ENCODE data around the gene CTNNA1. TPM values are rescaled to one million over a fixed set of nuclear protein-coding genes. Genes with fewer than 3 reads are reported as not detected.

Gene CTNNA1
- total and polyA plus RNA-seq, 2 of the 8 experiments (the other 6 are each of a cell fraction or from before 2014, with no cell fraction given) = 115 to 349 TPM

- POLR2A ChIA-PET (ENCODE audit: partially characterized antibody) = no interaction called here
- Histone ChIP-seq H2BK5ac (ENCODE audit: low read depth, low read length) (no peak overlapping the region), H3K27me3 (replicated peaks in 1 of 4; ENCODE audit: control insufficient read depth in 3 of 4, extremely low read depth in 1 of 4, insufficient read depth in 3 of 4, low read length in 3 of 4) (no peaks in the 10 kb centered on the region), H2AFZ (ENCODE audit: low read length) (no peak overlapping the region), H3K23ac (ENCODE audit: insufficient read length) (no peak overlapping the region), H3K79me2 (ENCODE audit: control insufficient read depth in 1 of 2, insufficient read depth in 2 of 2, low read length in 2 of 2) (peaks cover 5 to 51% of the 10 kb centered on the region in 2 experiments; a peak in 3 of 4 replicates), H3K18ac (ENCODE audit: extremely low read depth, low read length) (no peak overlapping the region), H3K14ac (ENCODE audit: insufficient read length) (no peak overlapping the region), H3K79me1 (ENCODE audit: low read depth, low read length) (peaks cover 12% of the 10 kb centered on the region), H3K9ac (replicated peaks in 1 of 4; ENCODE audit: extremely low read depth in 1 of 4, low read depth in 3 of 4, low read length in 3 of 4) (no peak overlapping the region), H2BK15ac (ENCODE audit: low read length) (no peak overlapping the region), H4K5ac (ENCODE audit: insufficient read length, low read depth, low read length) (no peak overlapping the region), H2BK120ac (replicated peaks; ENCODE audit: low read depth, low read length) (no peak overlapping the region), H4K20me1 (replicated peaks in 1 of 2; ENCODE audit: control insufficient read depth in 1 of 2, insufficient read depth in 2 of 2, low read length in 2 of 2) (peaks cover 0 to 10% of the 10 kb centered on the region in 2 experiments), H3K4me3 (ENCODE audit: extremely low read depth in 1 of 4, insufficient read depth in 2 of 4, low read depth in 3 of 4, low read length in 4 of 4) (no peak overlapping the region), H4K8ac (ENCODE audit: extremely low read depth, insufficient read depth, low read length) (no peak overlapping the region), H4K91ac (replicated peaks; ENCODE audit: insufficient read length, low read length) (no peak overlapping the region), H2BK20ac (ENCODE audit: low read length) (no peak overlapping the region), H3K4me1 (replicated peaks in 1 of 4; ENCODE audit: control insufficient read depth in 3 of 4, insufficient read depth in 4 of 4, low read length in 3 of 4) (peaks cover 0 to 6% (median 2%) of the 10 kb centered on the region in 4 experiments; a peak in 3 of 7 replicates), H3K36me3 (ENCODE audit: control insufficient read depth in 2 of 4, insufficient read depth in 4 of 4, low read length in 3 of 4) (peaks cover 0 to 29% (median 13%) of the 10 kb centered on the region in 4 experiments; a peak in 6 of 8 replicates), H3K4ac (replicated peaks; ENCODE audit: insufficient read length, low read depth, low read length) (no peak overlapping the region), H3K56ac (replicated peaks; ENCODE audit: insufficient read length, low read depth, low read length) (no peak overlapping the region), H3K4me2 (ENCODE audit: insufficient read depth in 1 of 2, low read depth in 2 of 2, low read length in 2 of 2) (no peak overlapping the region), H2AK5ac (ENCODE audit: low read depth, low read length) (no peak overlapping the region), H3K27ac (ENCODE audit: low read depth, low read length) (no peak overlapping the region), H2BK12ac (ENCODE audit: low read depth, low read length) (no peak overlapping the region), H3K23me2 (ENCODE audit: low read depth, low read length) (no peaks in the 10 kb centered on the region), H3K9me3 (ENCODE audit: insufficient read depth in 2 of 2, low read depth in 1 of 2, low read length in 1 of 2) (peaks cover 0 to 5% of the 10 kb centered on the region in 2 experiments; a peak in 1 of 4 replicates)
- DNase-seq (ENCODE audit: low read depth in 1 of 2, low spot score in 2 of 2) (no peak), FAIRE-seq (no peak)
- CTCF ChIA-PET (ENCODE audit: partially characterized antibody) = interaction anchor here (1.1 to 7.4 kb wide), 3 partner anchors 10 to 458 kb away, joined by 3 to 52 read pairs (median 5); no protein-coding TSS in a partner anchor
- 95% methylated on average over 5 of the region's 5 CpGs; no CpG with 5 or more reads in 1 of the 2 experiments for WGBS, 2 experiments (ENCODE audit: extremely low coverage in 1 of 2, insufficient coverage in 1 of 2, insufficient read length in 1 of 2, insufficient replicate concordance in 2 of 2, low coverage in 1 of 2, low lambda C conversion rate in 2 of 2, missing lambda C conversion rate in 1 of 2)
- TF ChIP-seq JUN (IDR thresholded peaks at IDR 0.05; ENCODE audit: low read depth, low read length) (no peak), BACH1 (IDR thresholded peaks at IDR 0.05; ENCODE audit: low read length) (no peak), ATF2 (IDR thresholded peaks at IDR 0.05; ENCODE audit: low read length) (no peak), HDAC2 (IDR thresholded peaks at IDR 0.05; ENCODE audit: borderline replicate concordance in 1 of 2, low read depth in 2 of 2, low read length in 2 of 2) (no peak), HDAC6 (IDR thresholded peaks at IDR 0.05; ENCODE audit: low read depth, low read length) (no peak), SP4 (IDR thresholded peaks at IDR 0.05; ENCODE audit: low read length) (no peak), KDM1A (IDR thresholded peaks at IDR 0.05; ENCODE audit: borderline replicate concordance, low read length) (no peak), ZNF274 (IDR thresholded peaks at IDR 0.05; ENCODE audit: borderline replicate concordance, extremely low read depth, low read length) (no peak), SUZ12 (IDR thresholded peaks at IDR 0.05; ENCODE audit: low read length) (no peak), POU5F1 (IDR thresholded peaks at IDR 0.05; ENCODE audit: low read depth, low read length) (no peak), CEBPB (IDR thresholded peaks at IDR 0.05; ENCODE audit: low read depth, low read length) (no peak), NRF1 (IDR thresholded peaks at IDR 0.05; ENCODE audit: low read depth, low read length) (no peak), EP300 (IDR thresholded peaks at IDR 0.05; ENCODE audit: borderline replicate concordance in 1 of 2, low read depth in 2 of 2, low read length in 2 of 2) (no peak)
Measured at GRCh38 chr5:138815529-138815928, 62.3 kb downstream of the CTNNA1 start.
